HG03575 (cell line): ENCODE data around the gene PIK3R1.

ENCODE experiments used
- ATAC-seq: cut with Tn5 transposase; IDR thresholded peaks from one replicate; pipeline ENCODE4 v1.9.1; 2021; ENCODE audit not compliant: unreplicated experiment, insufficient number of reproducible peaks, low FRiP score; ENCODE audit errors: extremely low read depth

PIK3R1 gene

GRCh38 chr5:68245319-68245718 lies 29.8 kb downstream of the PIK3R1 start:
- no peak for ATAC-seq

- no peak for ATAC-seq
These were observed 31.2 kb downstream of the PIK3R1 start for GRCh38 chr5:68246802-68247201.

GRCh38 chr5:68247627-68248026 lies 32.1 kb downstream of the PIK3R1 start:
- ATAC-seq = no peak

GRCh38 chr5:68248896-68249295 lies 33.3 kb downstream of the PIK3R1 start:
- no peak for ATAC-seq

- no peak for ATAC-seq
These were observed 34.0 kb downstream of the PIK3R1 start for GRCh38 chr5:68249520-68249919.

GRCh38 chr5:68250661-68251298 lies 35.2 kb downstream of the PIK3R1 start:
- ATAC-seq = no peak

- no peak for ATAC-seq
These were observed 35.8 kb downstream of the PIK3R1 start for GRCh38 chr5:68251386-68251785.

- ATAC-seq = no peak
These were observed 36.4 kb downstream of the PIK3R1 start for GRCh38 chr5:68251804-68252522.

- ATAC-seq = no peak
These were observed 37.4 kb downstream of the PIK3R1 start for GRCh38 chr5:68252673-68253623.

- no peak for ATAC-seq
These were observed 38.3 kb downstream of the PIK3R1 start for GRCh38 chr5:68253624-68254585.

GRCh38 chr5:68254810-68255209 lies 39.3 kb downstream of the PIK3R1 start:
- no peak for ATAC-seq

GRCh38 chr5:68255305-68256120 lies 40.0 kb downstream of the PIK3R1 start:
- ATAC-seq = no peak

- no peak for ATAC-seq
These were observed 41.7 kb downstream of the PIK3R1 start for GRCh38 chr5:68257210-68257609.

- no peak for ATAC-seq
These were observed 43.0 kb downstream of the PIK3R1 start for GRCh38 chr5:68258531-68258930.

GRCh38 chr5:68259700-68260099 lies 44.1 kb downstream of the PIK3R1 start:
- no peak for ATAC-seq

GRCh38 chr5:68260467-68260866 lies 44.9 kb downstream of the PIK3R1 start:
- no peak for ATAC-seq

GRCh38 chr5:68261169-68261568 lies 45.6 kb downstream of the PIK3R1 start:
- no peak for ATAC-seq

GRCh38 chr5:68261569-68262065 lies 46.1 kb downstream of the PIK3R1 start:
- no peak for ATAC-seq
